CD4-positive, alpha-beta T cell treated with Interleukin-12 subunit alpha and Interleukin-12 subunit beta, for 1 hour (primary cell): ENCODE data around the gene GRK7.
"Not testable (repeated sequence)": the region's sequence is repeated elsewhere in the genome, so short reads cannot be mapped to it uniquely, and the experiment has no call there.

Source experiments
- DNase-seq: peaks from one replicate; pipeline ENCODE4 v3.0.0-alpha.2; 2020

The GRK7 gene

GRCh38 chr3:141764045-141764444 lies 837 bp downstream of the GRK7 start:
- no peak for DNase-seq

- no peak for DNase-seq
These were observed 1.3 kb downstream of the GRK7 start for GRCh38 chr3:141764465-141764864.

GRCh38 chr3:141764986-141765385 lies 1.8 kb downstream of the GRK7 start:
- no peak for DNase-seq

GRCh38 chr3:141767066-141767465 lies 3.9 kb downstream of the GRK7 start:
- DNase-seq = no peak

GRCh38 chr3:141769221-141769894 lies 6.2 kb downstream of the GRK7 start:
- DNase-seq = no peak

- no peak for DNase-seq
These were observed 10.5 kb downstream of the GRK7 start for GRCh38 chr3:141773676-141774075.

GRCh38 chr3:141776376-141776775 lies 13.2 kb downstream of the GRK7 start:
- no peak for DNase-seq

- DNase-seq = no peak
These were observed 13.7 kb downstream of the GRK7 start for GRCh38 chr3:141776885-141777284.

GRCh38 chr3:141777957-141778813 lies 15.0 kb downstream of the GRK7 start:
- DNase-seq = no peak

- DNase-seq = no peak
These were observed 16.5 kb downstream of the GRK7 start for GRCh38 chr3:141779667-141780066.

- DNase-seq = no peak
These were observed 19.3 kb downstream of the GRK7 start for GRCh38 chr3:141782386-141782932.

GRCh38 chr3:141783632-141784031 lies 20.4 kb downstream of the GRK7 start:
- no peak for DNase-seq

GRCh38 chr3:141784096-141784495 lies 20.9 kb downstream of the GRK7 start:
- DNase-seq = no peak

GRCh38 chr3:141784531-141784930 lies 21.3 kb downstream of the GRK7 start:
- no peak for DNase-seq

GRCh38 chr3:141788149-141788548 lies 24.9 kb downstream of the GRK7 start:
- no peak for DNase-seq

- not testable (repeated sequence) for DNase-seq
These were observed 25.5 kb downstream of the GRK7 start for GRCh38 chr3:141788750-141789149.

- no peak for DNase-seq
These were observed 26.1 kb downstream of the GRK7 start for GRCh38 chr3:141789281-141789680.

GRCh38 chr3:141790171-141790570 lies 27.0 kb downstream of the GRK7 start:
- DNase-seq = no peak

- DNase-seq = no peak
These were observed 29.3 kb downstream of the GRK7 start for GRCh38 chr3:141792495-141792894.

GRCh38 chr3:141793476-141794260 lies 30.5 kb downstream of the GRK7 start:
- no peak for DNase-seq

- no peak for DNase-seq
These were observed 32.1 kb downstream of the GRK7 start for GRCh38 chr3:141795276-141795675.

- DNase-seq = no peak
These were observed 32.5 kb downstream of the GRK7 start for GRCh38 chr3:141795741-141796080.
